GM12892 (cell line): ENCODE results near the gene GHRH.

Experiments used
- POLR2A ChIP-seq: IDR thresholded peaks from 2 replicates; pipeline ENCODE4 v1.6.1; 2011; ENCODE audit warnings: low read depth, low read length, control low read depth
- TAF1 ChIP-seq: IDR thresholded peaks from 2 replicates; pipeline ENCODE4 v1.6.1; 2011; ENCODE audit warnings: low read depth, mild to moderate bottlenecking, control low read depth, low read length, borderline replicate concordance

DNA sequence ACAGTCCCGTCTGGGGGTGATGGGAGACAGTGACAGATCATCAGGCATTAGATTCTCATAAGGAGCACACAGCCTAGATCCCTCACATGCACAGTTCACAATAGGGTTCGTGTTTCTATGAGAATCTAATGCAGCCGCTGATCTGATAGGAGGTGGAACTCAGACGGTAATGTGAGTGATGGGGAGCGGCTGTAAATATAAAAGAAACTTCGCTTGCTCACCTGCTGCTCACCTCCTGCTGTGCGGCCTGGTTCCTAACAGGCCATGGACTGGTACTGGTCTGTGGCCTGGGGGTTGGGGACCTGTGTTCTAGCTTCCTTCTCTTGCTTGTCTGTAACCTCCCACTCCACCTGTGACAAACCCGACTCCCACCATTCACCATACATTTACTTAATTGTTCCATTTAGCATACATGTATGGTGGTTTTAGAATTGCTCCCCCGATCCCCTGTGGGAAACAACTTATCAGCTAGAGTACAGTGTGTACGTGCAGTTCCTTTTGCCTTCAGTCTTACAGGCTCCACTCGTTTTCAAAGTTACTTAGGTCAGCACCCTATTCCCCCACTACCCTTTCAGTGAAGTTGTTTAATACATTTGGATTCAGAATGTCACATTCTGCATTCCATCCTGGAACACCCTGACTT, 31.8 kb upstream of the GHRH start:
- no peak for TF ChIP-seq POLR2A
- no peak for TF ChIP-seq TAF1
